CD4-positive, alpha-beta T cell treated with Interleukin-15 for 1 hour (primary cell): ENCODE results near the gene LEFTY1.
"Not testable (repeated sequence)": the region's sequence is repeated elsewhere in the genome, so short reads cannot be mapped to it uniquely, and the experiment has no call there.

ENCODE experiments used
- DNase-seq: peaks from one replicate; pipeline ENCODE4 v3.0.0-alpha.2; 2020

LEFTY1 gene

GRCh38 chr1:225845571-225846259 lies 43.2 kb downstream of the LEFTY1 start:
- DNase-seq: no peak

GRCh38 chr1:225845097-225845496 lies 43.8 kb downstream of the LEFTY1 start:
- no peak for DNase-seq

GRCh38 chr1:225844236-225845061 lies 44.5 kb downstream of the LEFTY1 start:
- DNase-seq: no peak

DNA sequence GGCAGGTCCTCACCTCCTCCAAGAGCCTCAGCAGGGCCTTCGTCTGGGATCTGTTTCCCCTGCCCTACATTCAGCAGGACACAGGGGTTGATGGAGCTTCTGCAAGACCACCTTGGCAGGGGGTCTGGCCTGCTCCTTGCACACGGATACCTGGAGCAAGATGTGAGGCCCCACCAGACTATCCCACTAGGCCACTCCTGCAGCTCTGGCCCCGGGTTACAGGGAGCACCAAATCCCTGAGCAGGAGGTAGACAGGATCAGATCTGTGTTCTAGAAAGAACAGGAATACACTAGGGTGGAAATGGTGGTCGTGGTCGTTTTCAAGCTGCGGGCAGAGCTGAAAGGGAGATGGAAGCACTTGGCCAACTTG lies 45.5 kb downstream of the LEFTY1 start:
- no peak for DNase-seq

DNA sequence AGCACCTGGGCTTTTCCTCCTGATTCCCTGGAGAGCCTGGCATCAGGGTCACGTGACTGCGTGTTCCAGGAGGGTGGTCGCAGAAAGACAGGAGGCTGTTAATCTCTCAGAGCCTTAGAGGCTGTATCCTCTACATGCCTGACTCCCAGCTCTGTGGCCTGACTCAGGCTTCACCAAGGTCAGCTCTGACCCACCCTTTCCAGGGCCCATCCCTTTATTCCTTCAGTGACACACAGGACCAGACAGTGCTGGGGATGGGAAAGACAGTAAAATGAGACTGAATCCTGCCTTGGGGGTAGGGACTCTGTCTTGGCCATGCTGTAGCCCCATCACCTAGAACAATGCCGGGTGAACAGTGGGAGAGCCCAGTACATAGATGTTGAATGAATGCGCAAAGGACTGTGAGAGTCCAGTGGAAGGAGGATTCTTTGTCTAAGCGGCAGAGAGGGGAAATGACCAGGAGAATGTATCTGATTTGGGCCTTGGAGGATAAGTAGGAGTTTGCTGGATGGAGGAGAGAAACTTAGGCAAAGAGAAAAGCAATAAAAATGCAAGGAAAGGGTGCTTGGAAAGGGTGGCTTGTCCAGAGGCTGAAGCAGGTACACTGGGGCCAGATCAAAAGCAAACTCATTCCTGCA lies 46.0 kb downstream of the LEFTY1 start:
- DNase-seq: no peak

DNA sequence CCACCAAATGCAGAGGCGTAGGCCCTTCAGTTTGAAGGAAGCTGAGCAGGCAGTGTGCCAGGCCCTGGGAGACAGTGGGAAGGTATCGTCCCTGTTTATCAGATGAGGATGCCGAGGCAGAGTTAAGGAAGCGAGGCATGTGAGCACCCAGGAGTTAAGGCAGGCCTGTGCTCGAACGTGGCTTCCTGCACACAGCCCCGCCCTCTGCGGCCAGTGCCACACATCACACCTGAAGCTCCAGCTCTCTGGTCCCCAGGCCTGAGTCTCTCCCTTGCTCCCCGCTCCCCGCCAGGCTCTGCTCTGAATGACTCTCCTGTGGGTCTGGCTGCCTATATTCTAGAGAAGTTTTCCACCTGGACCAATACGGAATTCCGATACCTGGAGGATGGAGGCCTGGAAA lies 46.9 kb downstream of the LEFTY1 start:
- DNase-seq: no peak

- no peak for DNase-seq
Observed at GRCh38 chr1:225840713-225841112, 48.2 kb downstream of the LEFTY1 start.

GRCh38 chr1:225840223-225840610 lies 48.7 kb downstream of the LEFTY1 start:
- DNase-seq: no peak

GRCh38 chr1:225838793-225839192 lies 50.2 kb downstream of the LEFTY1 start:
- no peak for DNase-seq

DNA sequence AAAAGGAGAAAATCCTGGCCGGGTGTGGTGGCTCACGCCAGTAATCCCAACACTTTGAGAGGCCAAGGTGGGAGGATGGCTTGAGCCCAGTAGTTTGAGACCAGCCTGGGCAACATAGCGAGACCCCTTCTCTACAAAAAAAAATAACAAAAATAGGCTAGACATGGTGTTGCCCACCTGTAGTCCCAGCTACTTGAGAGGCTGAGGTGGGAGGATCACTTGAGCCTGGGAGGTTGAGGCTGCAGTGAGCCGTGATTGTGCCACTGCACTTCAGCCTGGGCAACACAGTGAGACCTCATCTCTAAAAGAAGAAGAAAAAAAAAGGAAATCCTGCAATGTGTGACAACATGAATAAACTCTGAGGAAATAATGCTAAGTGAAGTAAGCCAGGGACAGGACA lies 52.6 kb downstream of the LEFTY1 start:
- not testable (repeated sequence) for DNase-seq
